IPS DF 4.7 (cell line): Measurements from ENCODE around the gene ABCC8.
A peak's percentile ranks its signal among the peaks of the same experiment; 100 is the strongest.

ENCODE experiments used
- DNase-seq: peaks from one replicate; pipeline ENCODE4 v3.0.0-alpha.2; 2013; ENCODE audit warnings: low spot score; ENCODE audit errors: extremely low read depth

The ABCC8 gene

GRCh38 chr11:17405232-17406005 is 71.2 kb downstream of the ABCC8 start:
- no peak for DNase-seq

GRCh38 chr11:17403980-17404759 is 72.5 kb downstream of the ABCC8 start:
- DNase-seq = no peak

- DNase-seq = no peak
Measured at GRCh38 chr11:17402486-17402885, 74.2 kb downstream of the ABCC8 start.

- no peak for DNase-seq
Measured at GRCh38 chr11:17401841-17402240, 74.8 kb downstream of the ABCC8 start.

- no peak for DNase-seq
Measured at GRCh38 chr11:17401316-17401715, 75.3 kb downstream of the ABCC8 start.

- no peak for DNase-seq
Measured at GRCh38 chr11:17400048-17400775, 76.4 kb downstream of the ABCC8 start.

GRCh38 chr11:17399236-17399635 is 77.4 kb downstream of the ABCC8 start:
- no peak for DNase-seq

GRCh38 chr11:17397311-17398002 is 79.2 kb downstream of the ABCC8 start:
- no peak for DNase-seq

GRCh38 chr11:17396598-17397310 is 79.9 kb downstream of the ABCC8 start:
- DNase-seq = no peak

- no peak for DNase-seq
Measured at GRCh38 chr11:17395978-17396377, 80.7 kb downstream of the ABCC8 start.

- DNase-seq = no peak
Measured at GRCh38 chr11:17395554-17395961, 81.1 kb downstream of the ABCC8 start.

GRCh38 chr11:17394743-17395390 is 81.8 kb downstream of the ABCC8 start:
- no peak for DNase-seq

- DNase-seq = no peak
Measured at GRCh38 chr11:17393472-17393871, 83.2 kb downstream of the ABCC8 start.

- no peak for DNase-seq
Measured at GRCh38 chr11:17392872-17393271, 83.8 kb downstream of the ABCC8 start.

GRCh38 chr11:17391493-17392355 is 84.9 kb downstream of the ABCC8 start:
- DNase-seq = no peak

GRCh38 chr11:17389957-17390649 is 86.5 kb downstream of the ABCC8 start:
- DNase-seq = no peak

- peak; percentile 22 for DNase-seq
Measured at GRCh38 chr11:17389211-17389956, 87.3 kb downstream of the ABCC8 start.

GRCh38 chr11:17388609-17389210 is 87.9 kb downstream of the ABCC8 start, which contains the start of gene KCNJ11:
Gene KCNJ11 (minus strand): TSS chr11:17388659. CDS start chr11:17388091, 568 bp downstream.
- DNase-seq = no peak
